Measurements from ENCODE around the gene NEURL1.
"Not testable (repeated sequence)": the region's sequence is repeated elsewhere in the genome, so short reads cannot be mapped to it uniquely, and the experiment has no call there.

DNA sequence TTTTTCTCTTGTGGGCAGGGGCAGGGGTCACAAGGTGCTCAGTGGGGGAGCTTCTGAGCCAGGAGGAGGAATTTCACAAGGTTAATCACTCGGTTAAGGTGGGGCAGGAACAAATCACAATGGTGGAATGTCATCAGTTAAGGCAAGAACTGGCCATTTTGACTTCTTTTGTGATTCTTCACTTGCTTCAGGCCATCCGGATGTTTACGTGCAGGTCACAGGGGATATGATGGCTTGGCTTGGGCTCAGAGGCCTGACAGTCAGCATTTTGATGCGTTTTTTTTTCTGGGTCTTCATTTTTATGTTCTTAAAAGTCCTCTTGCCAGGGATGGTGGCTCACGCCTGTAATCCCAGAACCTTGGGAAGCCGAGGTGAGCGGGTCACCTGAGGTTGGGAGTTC is 28.5 kb downstream of the NEURL1 start:
- TF ChIP-seq, protein P1, sequence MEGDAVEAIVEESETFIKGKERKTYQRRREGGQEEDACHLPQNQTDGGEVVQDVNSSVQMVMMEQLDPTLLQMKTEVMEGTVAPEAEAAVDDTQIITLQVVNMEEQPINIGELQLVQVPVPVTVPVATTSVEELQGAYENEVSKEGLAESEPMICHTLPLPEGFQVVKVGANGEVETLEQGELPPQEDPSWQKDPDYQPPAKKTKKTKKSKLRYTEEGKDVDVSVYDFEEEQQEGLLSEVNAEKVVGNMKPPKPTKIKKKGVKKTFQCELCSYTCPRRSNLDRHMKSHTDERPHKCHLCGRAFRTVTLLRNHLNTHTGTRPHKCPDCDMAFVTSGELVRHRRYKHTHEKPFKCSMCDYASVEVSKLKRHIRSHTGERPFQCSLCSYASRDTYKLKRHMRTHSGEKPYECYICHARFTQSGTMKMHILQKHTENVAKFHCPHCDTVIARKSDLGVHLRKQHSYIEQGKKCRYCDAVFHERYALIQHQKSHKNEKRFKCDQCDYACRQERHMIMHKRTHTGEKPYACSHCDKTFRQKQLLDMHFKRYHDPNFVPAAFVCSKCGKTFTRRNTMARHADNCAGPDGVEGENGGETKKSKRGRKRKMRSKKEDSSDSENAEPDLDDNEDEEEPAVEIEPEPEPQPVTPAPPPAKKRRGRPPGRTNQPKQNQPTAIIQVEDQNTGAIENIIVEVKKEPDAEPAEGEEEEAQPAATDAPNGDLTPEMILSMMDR (IDR thresholded peaks at IDR 0.05), result not testable (repeated sequence)
- not testable (repeated sequence) for TF ChIP-seq POLR2A, EP300 (IDR thresholded peaks at IDR 0.05)

Data from ovary (tissue), 3 donors.